HEK293T (cell line): ENCODE measurements around the gene PPP1R14B.
"Not testable (repeated sequence)": the region's sequence is repeated elsewhere in the genome, so short reads cannot be mapped to it uniquely, and the experiment has no call there.

Experiments
- CTCF ChIA-PET: fragments of 350-600 bp; formaldehyde crosslinking; extraction: SDS; loops from one replicate; lab custom pipeline; 2021; ENCODE audit warnings: antibody characterized with exemption, inconsistent platforms; lab: Yijun Ruan, JAX
- POLR2A ChIA-PET: fragments of 350-600 bp; formaldehyde crosslinking; extraction: SDS; loops from one replicate; lab custom pipeline; 2020; ENCODE audit warnings: antibody characterized with exemption, inconsistent platforms; lab: Yijun Ruan, JAX
- DNase-seq: peaks from one replicate; pipeline ENCODE4 v3.0.0; 2012; ENCODE audit warnings: mixed read lengths; ENCODE audit errors: extremely low spot score
- ARNT ChIP-seq: fragments of 450-650 bp; IDR thresholded peaks from 2 replicates; pipeline ENCODE4 v1.6.1; 2017; ENCODE audit warnings: mild to moderate bottlenecking
- BHLHE40 ChIP-seq: fragments of 450-650 bp; IDR thresholded peaks from 2 replicates; pipeline ENCODE4 v1.6.1; 2016; ENCODE audit warnings: mild to moderate bottlenecking, moderate library complexity, borderline replicate concordance
- CTBP1 ChIP-seq: fragments of 450-650 bp; IDR thresholded peaks from 2 replicates; pipeline ENCODE4 v1.6.1; 2016; ENCODE audit warnings: borderline replicate concordance
- ELF4 ChIP-seq: fragments of 450-650 bp; IDR thresholded peaks from 2 replicates; pipeline ENCODE4 v1.6.1; 2017; ENCODE audit warnings: antibody characterized with exemption
- FOXA1 ChIP-seq: fragments of 450-650 bp; IDR thresholded peaks from 2 replicates; pipeline ENCODE4 v1.6.1; 2016; ENCODE audit warnings: mild to moderate bottlenecking
- FOXK2 ChIP-seq: fragments of 450-650 bp; IDR thresholded peaks from 2 replicates; pipeline ENCODE4 v1.6.1; 2016; ENCODE audit warnings: mild to moderate bottlenecking
- FOXM1 ChIP-seq: fragments of 450-650 bp; IDR thresholded peaks from 2 replicates; pipeline ENCODE4 v1.6.1; 2017; ENCODE audit warnings: mild to moderate bottlenecking, borderline replicate concordance
- HDGF ChIP-seq: fragments of 450-650 bp; IDR thresholded peaks from 2 replicates; pipeline ENCODE4 v1.6.1; 2017; ENCODE audit warnings: antibody characterized with exemption, borderline replicate concordance
- L3MBTL2 ChIP-seq: fragments of 450-650 bp; conservative IDR thresholded peaks from 2 replicates; pipeline ENCODE4 v1.6.1; 2016; ENCODE audit warnings: mild to moderate bottlenecking
- LEF1 ChIP-seq: fragments of 450-650 bp; IDR thresholded peaks from 2 replicates; pipeline ENCODE4 v1.6.1; 2017; ENCODE audit warnings: mild to moderate bottlenecking, borderline replicate concordance
- NFRKB ChIP-seq: fragments of 450-650 bp; IDR thresholded peaks from 2 replicates; pipeline ENCODE4 v1.6.1; 2016; ENCODE audit warnings: mild to moderate bottlenecking, moderate library complexity
- SP1 ChIP-seq: fragments of 450-650 bp; IDR thresholded peaks from 2 replicates; pipeline ENCODE4 v1.6.1; 2017
- SUZ12 ChIP-seq: fragments of 450-650 bp; IDR thresholded peaks from 2 replicates; pipeline ENCODE4 v1.6.1; 2016; ENCODE audit warnings: mild to moderate bottlenecking
- TARDBP ChIP-seq: fragments of 450-650 bp; IDR thresholded peaks from 2 replicates; pipeline ENCODE4 v1.6.1; 2016
- ZNF384 ChIP-seq: fragments of 450-650 bp; IDR thresholded peaks from 2 replicates; pipeline ENCODE4 v1.6.1; 2016
- TF ChIP-seq, protein P1 (sequence below): fragments of 450-650 bp; IDR thresholded peaks from 2 replicates; pipeline ENCODE4 v1.6.1; 2016

PPP1R14B gene

DNA sequence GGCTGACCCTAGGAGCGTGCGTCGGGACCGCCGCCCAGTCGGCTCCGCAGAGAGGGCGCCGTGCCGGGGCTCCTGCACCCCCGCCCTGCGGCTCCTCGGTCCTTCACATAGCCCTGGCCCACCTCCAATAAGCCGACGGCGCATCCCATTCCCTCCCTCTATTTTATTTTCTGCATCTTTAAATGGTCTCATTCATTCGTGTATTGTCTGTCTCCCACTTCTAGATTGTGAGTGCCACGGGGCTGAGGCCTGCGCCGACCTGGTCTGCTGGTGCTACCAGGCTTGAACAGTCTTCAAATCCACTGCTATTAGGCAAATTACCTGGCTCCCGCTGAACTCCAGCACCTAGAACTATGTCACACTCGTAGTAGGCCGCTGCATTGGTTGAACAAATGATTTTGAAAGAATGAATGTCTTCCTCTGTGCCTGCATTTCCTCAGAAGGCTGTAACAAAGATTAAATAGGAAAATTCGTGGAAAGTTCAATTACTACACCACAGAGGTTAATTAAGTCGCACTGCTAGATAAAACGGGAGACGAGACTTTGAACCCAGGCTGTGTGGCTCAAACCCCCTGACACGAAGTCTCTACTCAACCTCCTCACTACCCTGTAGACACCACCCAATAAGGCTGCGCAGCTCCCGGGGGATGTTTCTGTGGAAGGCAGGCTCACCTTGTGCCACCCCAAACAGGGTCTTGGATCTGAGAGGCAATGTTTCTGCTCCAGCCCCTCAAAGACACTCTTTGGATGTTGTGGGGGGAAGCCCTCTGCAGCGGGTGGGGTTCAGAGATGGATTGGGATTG lies 1.2 kb upstream of the PPP1R14B start:
- no peak for DNase-seq
- POLR2A ChIA-PET, result interaction anchor here (0.9 to 8.9 kb wide), 8 partner anchors 10 to 62 kb away, joined by 4 to 78 read pairs (median 12); partner anchors contain the start of genes DNAJC4, ESRRA, NUDT22 and STIP1
- TF ChIP-seq, protein P1, sequence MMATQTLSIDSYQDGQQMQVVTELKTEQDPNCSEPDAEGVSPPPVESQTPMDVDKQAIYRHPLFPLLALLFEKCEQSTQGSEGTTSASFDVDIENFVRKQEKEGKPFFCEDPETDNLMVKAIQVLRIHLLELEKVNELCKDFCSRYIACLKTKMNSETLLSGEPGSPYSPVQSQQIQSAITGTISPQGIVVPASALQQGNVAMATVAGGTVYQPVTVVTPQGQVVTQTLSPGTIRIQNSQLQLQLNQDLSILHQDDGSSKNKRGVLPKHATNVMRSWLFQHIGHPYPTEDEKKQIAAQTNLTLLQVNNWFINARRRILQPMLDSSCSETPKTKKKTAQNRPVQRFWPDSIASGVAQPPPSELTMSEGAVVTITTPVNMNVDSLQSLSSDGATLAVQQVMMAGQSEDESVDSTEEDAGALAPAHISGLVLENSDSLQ, result no peak
- no peak for TF ChIP-seq FOXA1
- no peak for TF ChIP-seq ZNF384
- no peak for TF ChIP-seq TARDBP
- no peak for TF ChIP-seq CTBP1
- TF ChIP-seq BHLHE40, result no peak
- no peak for TF ChIP-seq HDGF
- TF ChIP-seq FOXM1, result no peak
- TF ChIP-seq SP1, result no peak
- no peak for TF ChIP-seq L3MBTL2
- TF ChIP-seq FOXK2, result no peak
- TF ChIP-seq NFRKB, result no peak
- TF ChIP-seq SUZ12, result no peak
- no peak for TF ChIP-seq LEF1
- TF ChIP-seq ELF4, result no peak
- no peak for TF ChIP-seq ARNT
- CTCF ChIA-PET, result interaction anchor here (2.2 kb wide), 1 partner anchor 57 kb away, joined by 7 read pairs; no protein-coding TSS in a partner anchor

DNA sequence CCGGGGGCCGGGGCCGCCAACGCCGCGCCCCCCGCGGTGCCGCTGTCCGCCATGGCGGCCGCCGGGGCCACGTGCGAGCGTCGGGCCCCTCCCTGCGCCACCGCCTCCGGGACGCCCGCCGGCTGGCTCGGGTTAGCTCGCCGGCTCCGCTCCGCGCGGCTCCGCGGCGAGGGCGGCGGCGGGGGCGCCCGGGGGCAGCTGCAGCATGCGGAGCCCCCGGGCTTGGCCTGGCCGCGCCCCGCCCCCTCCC lies 197 bp downstream of the PPP1R14B start:
- TF ChIP-seq FOXM1, result peak; percentile 32; the same call in 1 of the 2 replicates
- DNase-seq, result not testable (repeated sequence)
- ChIA-PET POLR2A (interaction anchor here (0.8 to 8.9 kb wide), 13 partner anchors 8 to 85 kb away, joined by 3 to 78 read pairs (median 7); partner anchors contain the start of genes DNAJC4, ESRRA, NUDT22 and PRDX5), CTCF (interaction anchor here (0.9 kb wide), 1 partner anchor 42 kb away, joined by 3 read pairs; no protein-coding TSS in a partner anchor)

DNA sequence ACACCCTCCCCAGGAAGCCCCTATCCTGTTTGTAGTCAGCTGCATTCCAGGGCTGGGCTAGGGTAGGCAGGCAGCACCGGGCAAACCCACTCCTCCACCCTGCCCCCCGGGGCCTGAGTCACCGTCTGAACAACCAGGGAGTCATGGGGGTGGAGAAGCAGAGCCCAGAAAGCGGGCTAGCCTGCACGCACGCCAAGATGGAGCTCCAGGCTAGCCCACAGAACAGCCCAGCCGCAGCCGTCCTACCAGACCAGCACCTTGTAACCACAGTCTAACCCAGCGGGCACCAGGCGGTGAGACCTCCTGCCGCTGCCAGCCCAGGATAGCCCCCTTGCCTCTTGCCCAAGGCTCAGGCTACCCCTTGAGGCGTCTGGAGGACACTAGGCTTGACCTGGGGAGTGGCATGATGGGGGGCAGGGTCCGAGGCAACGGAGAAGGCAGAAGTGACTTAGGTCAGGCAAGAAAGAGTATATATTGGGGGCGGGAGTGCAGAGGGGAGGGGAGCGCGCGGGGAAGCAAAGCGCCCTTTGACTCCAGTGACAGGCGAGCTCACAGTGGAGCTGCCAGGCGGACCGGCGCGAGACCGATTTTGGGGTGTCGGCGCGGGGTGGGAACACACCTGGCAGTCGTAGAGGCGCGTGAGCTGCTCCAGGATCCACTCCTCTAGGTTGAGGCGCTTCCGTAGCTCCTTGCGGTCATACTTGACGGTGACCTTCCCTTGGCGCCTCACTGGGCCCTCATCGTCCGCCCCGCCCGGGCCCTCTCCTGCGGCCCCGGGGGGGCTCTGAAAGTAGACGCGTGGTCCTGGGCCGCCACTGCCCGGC lies 734 bp downstream of the PPP1R14B start:
- no peak for DNase-seq
- ChIA-PET CTCF (interaction anchor here (0.6 to 0.9 kb wide), 2 partner anchors 41 to 44 kb away, joined by 3 read pairs; no protein-coding TSS in a partner anchor), POLR2A (interaction anchor here (0.8 to 8.9 kb wide), 16 partner anchors 7 to 109 kb away, joined by 3 to 78 read pairs (median 5); partner anchors contain the start of genes DNAJC4, ESRRA, NUDT22 and PRDX5)
- TF ChIP-seq HDGF, result peak; percentile 77; the same call in 1 of the 2 replicates
- TF ChIP-seq, protein P1, result no peak
- no peak for TF ChIP-seq BHLHE40

DNA sequence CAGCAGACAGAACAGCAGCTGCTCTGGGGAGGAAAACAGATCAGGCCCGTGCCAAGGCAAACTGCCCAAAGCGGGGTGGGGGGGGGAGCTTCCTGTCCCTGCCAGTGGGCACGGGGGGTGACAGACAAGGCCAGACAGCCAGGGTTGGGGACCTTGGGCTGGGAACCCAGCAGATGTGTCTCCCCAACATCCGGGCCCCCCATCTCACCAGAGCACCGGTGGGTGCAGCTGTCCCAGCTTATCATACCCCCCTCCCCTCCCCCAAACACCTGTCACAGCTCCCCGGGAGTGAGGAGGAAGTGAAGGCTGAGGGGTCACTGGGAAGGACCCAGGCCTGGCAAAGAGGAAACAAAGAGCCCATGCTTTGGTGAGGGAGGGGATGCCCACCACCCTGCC lies 1.3 kb downstream of the PPP1R14B start:
- TF ChIP-seq CTBP1 (no peak), SUZ12 (no peak), SP1 (no peak), ZNF384 (no peak), NFRKB (no peak), ARNT (no peak), BHLHE40 (no peak), HDGF (no peak), LEF1 (no peak), TARDBP (no peak), FOXA1 (no peak), ELF4 (no peak), FOXM1 (no peak), L3MBTL2 (no peak), FOXK2 (no peak)
- TF ChIP-seq, protein P1, result no peak
- POLR2A ChIA-PET, result interaction anchor here (0.9 to 8.9 kb wide), 12 partner anchors 9 to 109 kb away, joined by 3 to 78 read pairs (median 8); partner anchors contain the start of genes DNAJC4, ESRRA, NUDT22 and PRDX5
- no peak for DNase-seq
- CTCF ChIA-PET, result no interaction called here

DNA sequence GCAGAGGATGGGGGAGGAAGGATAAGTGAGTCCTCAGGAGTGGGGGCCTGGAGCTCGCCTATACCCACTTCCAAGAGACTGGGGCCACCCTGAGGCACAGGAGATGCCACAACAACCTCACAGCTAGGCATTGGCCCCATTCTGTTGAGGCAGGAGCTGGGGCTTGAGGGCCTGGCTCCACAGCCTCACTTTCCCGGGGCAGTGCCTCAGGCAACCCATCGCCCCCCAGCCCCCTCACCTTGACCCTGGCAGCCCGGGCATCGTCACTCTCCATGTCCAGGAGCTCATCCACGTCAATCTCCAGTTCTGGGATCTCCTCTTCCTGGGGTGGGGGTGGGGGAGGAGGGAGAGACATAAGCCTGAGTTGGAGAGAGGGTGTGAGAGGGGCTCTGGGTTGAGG lies 1.8 kb downstream of the PPP1R14B start:
- TF ChIP-seq CTBP1 (no peak), ARNT (no peak), FOXK2 (no peak), SUZ12 (no peak), FOXM1 (no peak), NFRKB (no peak), BHLHE40 (no peak), LEF1 (no peak), HDGF (no peak)
- POLR2A ChIA-PET, result interaction anchor here (0.9 to 8.9 kb wide), 8 partner anchors 9 to 110 kb away, joined by 3 to 78 read pairs (median 10); partner anchors contain the start of genes DNAJC4, PRDX5 and VEGFB
- DNase-seq, result no peak
- CTCF ChIA-PET, result interaction anchor here (1.0 kb wide), 1 partner anchor 87 kb away, joined by 4 read pairs; no protein-coding TSS in a partner anchor
